HFF-Myc (cell line): Measurements from ENCODE around the gene CPNE4.
A peak's percentile ranks its signal among the peaks of the same experiment; 100 is the strongest.

Experiments
- DNase-seq: peaks from one replicate; pipeline ENCODE4 v3.0.0-alpha.2; 2011; ENCODE audit warnings: low read depth; ENCODE audit errors: extremely low read depth
- H3K4me3 ChIP-seq: replicated peaks from 2 replicates; pipeline ENCODE4 v1.5.1; 2011; ENCODE audit warnings: low read depth, mild to moderate bottlenecking, control low read depth, low read length
- CTCF ChIP-seq: IDR thresholded peaks from 2 replicates; pipeline ENCODE4 v1.5.1; 2012; ENCODE audit warnings: mild to moderate bottlenecking, low read depth, low read length, control low read depth; ENCODE audit errors: missing control alignments

Gene CPNE4

GRCh38 chr3:131917006-131917405, 117.8 kb downstream of the CPNE4 start:
- no peak overlapping the region for H3K4me3 ChIP-seq
- no peak for DNase-seq
- no peak for TF ChIP-seq CTCF

DNA sequence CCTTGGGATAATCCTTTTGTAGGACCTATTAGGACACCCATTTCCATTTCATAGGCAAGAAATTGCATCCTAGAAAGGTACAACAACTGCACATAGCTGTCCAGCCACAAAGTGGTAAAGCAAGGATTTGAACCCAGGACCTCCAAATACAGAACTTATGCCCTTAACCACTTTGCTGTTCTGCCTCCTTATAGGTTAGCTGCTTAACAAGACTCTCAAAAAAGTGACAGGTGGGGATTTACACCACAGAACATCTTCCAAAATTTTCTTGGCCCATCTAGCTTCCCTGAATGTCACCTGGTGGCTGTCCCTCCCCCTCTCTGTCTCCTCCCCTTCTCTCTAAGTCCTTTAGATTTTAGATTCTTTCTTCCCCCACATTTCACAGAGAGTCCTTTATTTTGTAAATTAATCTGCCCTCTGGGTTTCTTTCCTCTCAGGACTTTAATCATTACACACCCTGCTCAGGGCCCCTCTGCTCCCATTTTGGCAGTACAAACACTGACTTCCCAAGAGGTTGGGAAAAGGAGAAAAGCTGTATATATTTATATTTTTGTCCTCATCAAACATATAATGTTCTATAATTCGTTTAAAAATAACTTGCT, 120.6 kb downstream of the CPNE4 start:
- TF ChIP-seq CTCF = no peak
- DNase-seq = no peak
- no peak overlapping the region for H3K4me3 ChIP-seq

DNA sequence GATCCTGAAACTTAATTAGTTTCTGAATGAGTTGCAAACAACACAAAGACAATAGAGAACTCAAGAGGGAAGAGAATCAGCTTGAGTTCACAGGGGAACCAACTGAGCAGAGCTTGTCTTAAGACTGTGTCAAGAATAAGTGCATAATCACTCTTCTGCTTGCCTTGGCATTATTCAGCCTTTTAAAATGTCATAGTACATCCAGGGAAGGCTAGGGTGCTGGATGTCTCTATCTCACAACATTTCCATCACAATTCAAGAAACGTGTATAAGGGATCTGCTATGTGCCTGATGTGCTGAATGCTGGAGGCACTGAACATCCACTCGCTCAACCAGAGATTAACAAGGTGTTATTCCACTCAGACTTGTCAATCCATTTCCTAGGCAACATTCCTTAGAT, 122.6 kb downstream of the CPNE4 start:
- no peak for TF ChIP-seq CTCF
- H3K4me3 ChIP-seq = no peak overlapping the region
- no peak for DNase-seq

GRCh38 chr3:131907796-131908195, 127.0 kb downstream of the CPNE4 start:
- TF ChIP-seq CTCF = no peak
- no peak overlapping the region for H3K4me3 ChIP-seq
- no peak for DNase-seq

DNA sequence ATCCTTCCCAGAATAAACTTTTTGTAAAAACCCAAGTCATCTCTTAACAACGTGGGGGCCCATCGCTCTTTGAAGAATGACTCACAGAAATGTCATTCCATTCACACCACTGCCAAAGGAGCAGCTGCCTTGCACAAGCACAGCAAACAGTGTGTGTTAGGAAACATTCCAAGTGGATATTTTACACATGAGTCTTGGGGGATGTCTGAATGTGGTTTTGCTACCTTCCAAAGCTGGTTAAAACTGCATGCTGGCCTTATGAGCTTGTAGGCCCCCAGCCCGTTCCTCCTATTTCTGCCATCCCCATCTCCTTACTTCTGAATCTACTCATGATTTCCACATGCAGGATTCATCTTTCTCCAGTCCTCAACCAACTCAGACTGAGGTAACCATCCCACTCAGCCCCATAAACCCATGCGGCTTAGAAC, 130.8 kb downstream of the CPNE4 start:
- TF ChIP-seq CTCF = no peak
- DNase-seq = peak; percentile 79
- H3K4me3 ChIP-seq = no peak overlapping the region

DNA sequence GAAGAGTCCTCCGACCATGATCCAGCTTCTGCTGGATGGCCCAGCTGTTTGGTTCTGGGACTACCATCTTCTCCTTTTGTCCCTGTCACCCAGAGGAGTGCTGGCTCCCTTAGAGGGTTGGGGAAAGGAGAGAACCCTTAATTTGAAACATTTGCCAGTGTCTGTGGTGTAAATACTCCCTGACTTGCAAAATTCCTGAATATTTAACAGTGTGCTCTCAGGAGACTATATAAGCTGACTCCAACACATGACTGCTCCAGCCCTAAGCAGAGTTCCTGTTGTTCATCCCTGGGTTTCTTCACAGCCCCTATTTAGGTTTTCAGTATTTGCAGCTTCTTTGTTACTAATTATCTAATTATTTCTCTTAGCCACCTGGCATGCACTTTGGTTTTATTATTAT, 133.1 kb downstream of the CPNE4 start:
- no peak for DNase-seq

More for the DNA sequence above, 133.1 kb downstream of the CPNE4 start:
- no peak for TF ChIP-seq CTCF
- no peak overlapping the region for H3K4me3 ChIP-seq
